Measurements from ENCODE around the gene C22orf31.
A peak's percentile ranks its signal among the peaks of the same experiment; 100 is the strongest.

The C22orf31 gene

GRCh38 chr22:29037340-29037932 is 24.2 kb downstream of the C22orf31 start:
- no peak for DNase-seq
- in situ Hi-C loops (cut with HindIII; ENCODE audit: low pct_ligation_motif_present, low pct_unique_long_range_greater_than_20kb, low sequenced_read_pairs) = no loop called here

- in situ Hi-C loops (cut with HindIII; ENCODE audit: low pct_ligation_motif_present, low pct_unique_long_range_greater_than_20kb, low sequenced_read_pairs) = no loop called here
- DNase-seq = peak; percentile 33
These were observed 29.0 kb downstream of the C22orf31 start for GRCh38 chr22:29032584-29032983.

GRCh38 chr22:29032014-29032475 is 29.6 kb downstream of the C22orf31 start:
- DNase-seq = peak; percentile 25
- in situ Hi-C loops (cut with HindIII; ENCODE audit: low pct_ligation_motif_present, low pct_unique_long_range_greater_than_20kb, low sequenced_read_pairs) = no loop called here

GRCh38 chr22:29031227-29032011 is 30.2 kb downstream of the C22orf31 start:
- in situ Hi-C loops (cut with HindIII; ENCODE audit: low pct_ligation_motif_present, low pct_unique_long_range_greater_than_20kb, low sequenced_read_pairs) = no loop called here
- DNase-seq = peak; percentile 97

GRCh38 chr22:29030618-29031226 is 30.9 kb downstream of the C22orf31 start:
- peak; percentile 91 for DNase-seq
- in situ Hi-C loops (cut with HindIII; ENCODE audit: low pct_ligation_motif_present, low pct_unique_long_range_greater_than_20kb, low sequenced_read_pairs) = no loop called here

DNA sequence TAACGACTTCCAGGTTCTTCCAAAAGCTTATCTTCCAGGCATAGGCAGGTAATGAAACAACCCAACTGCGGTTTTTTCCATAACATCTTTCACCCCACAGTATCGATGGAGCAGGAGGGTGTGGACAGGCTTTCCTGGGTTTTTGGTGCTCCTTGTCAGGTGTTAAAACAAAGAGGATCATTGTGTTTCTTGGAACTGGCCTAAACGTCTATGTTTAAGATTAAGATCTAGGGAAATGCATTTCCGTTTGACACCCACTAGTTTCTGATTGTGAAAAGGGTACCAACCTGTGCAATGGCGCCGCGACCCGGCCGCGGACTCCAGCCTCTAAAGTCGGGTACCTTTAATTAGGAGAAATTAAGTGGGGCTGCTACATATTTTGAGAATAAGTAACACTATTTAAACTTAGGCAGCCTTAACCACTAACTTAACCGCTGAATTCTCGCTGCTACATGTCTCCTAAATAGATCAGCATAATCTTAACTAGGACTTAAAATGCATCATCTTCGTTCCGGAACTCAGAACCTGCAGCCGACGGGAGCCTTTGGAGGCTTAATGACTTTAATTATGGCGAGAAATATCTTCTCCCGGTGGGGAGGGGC is 31.5 kb downstream of the C22orf31 start:
- peak; percentile 30 for DNase-seq
- in situ Hi-C loops (cut with HindIII; ENCODE audit: low pct_ligation_motif_present, low pct_unique_long_range_greater_than_20kb, low sequenced_read_pairs) = no loop called here

GRCh38 chr22:29029202-29030000 is 32.2 kb downstream of the C22orf31 start:
- no peak for DNase-seq
- in situ Hi-C loops (cut with HindIII; ENCODE audit: low pct_ligation_motif_present, low pct_unique_long_range_greater_than_20kb, low sequenced_read_pairs) = no loop called here

DNA sequence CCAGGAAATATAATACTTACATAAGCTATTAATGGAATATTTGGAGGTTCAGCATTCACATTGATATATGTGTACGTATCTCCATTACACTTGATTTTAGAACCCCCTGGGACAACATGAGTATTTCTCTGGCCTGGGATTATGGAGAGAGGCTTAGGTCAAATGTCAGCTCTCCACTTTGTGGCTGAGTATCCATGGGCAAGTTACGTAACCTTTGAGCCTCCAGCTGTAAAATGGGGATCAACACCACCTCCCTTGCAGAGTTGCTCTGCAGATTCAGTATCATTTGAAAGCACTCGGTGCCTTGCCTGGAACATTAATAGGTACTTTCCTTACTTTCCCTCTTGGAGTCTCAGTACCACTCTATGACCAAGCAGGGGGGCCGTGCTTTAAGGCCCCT is 33.2 kb downstream of the C22orf31 start:
- in situ Hi-C loops (cut with HindIII; ENCODE audit: low pct_ligation_motif_present, low pct_unique_long_range_greater_than_20kb, low sequenced_read_pairs) = no loop called here
- DNase-seq = no peak

- DNase-seq = no peak
- in situ Hi-C loops (cut with HindIII; ENCODE audit: low pct_ligation_motif_present, low pct_unique_long_range_greater_than_20kb, low sequenced_read_pairs) = no loop called here
These were observed 35.1 kb downstream of the C22orf31 start for GRCh38 chr22:29026579-29026978.

- DNase-seq = no peak
- in situ Hi-C loops (cut with HindIII; ENCODE audit: low pct_ligation_motif_present, low pct_unique_long_range_greater_than_20kb, low sequenced_read_pairs) = no loop called here
These were observed 38.3 kb downstream of the C22orf31 start for GRCh38 chr22:29023172-29023796.

- peak; percentile 81 for DNase-seq
- in situ Hi-C loops (cut with HindIII; ENCODE audit: low pct_ligation_motif_present, low pct_unique_long_range_greater_than_20kb, low sequenced_read_pairs) = no loop called here
These were observed 39.4 kb downstream of the C22orf31 start for GRCh38 chr22:29022101-29022817.

DNA sequence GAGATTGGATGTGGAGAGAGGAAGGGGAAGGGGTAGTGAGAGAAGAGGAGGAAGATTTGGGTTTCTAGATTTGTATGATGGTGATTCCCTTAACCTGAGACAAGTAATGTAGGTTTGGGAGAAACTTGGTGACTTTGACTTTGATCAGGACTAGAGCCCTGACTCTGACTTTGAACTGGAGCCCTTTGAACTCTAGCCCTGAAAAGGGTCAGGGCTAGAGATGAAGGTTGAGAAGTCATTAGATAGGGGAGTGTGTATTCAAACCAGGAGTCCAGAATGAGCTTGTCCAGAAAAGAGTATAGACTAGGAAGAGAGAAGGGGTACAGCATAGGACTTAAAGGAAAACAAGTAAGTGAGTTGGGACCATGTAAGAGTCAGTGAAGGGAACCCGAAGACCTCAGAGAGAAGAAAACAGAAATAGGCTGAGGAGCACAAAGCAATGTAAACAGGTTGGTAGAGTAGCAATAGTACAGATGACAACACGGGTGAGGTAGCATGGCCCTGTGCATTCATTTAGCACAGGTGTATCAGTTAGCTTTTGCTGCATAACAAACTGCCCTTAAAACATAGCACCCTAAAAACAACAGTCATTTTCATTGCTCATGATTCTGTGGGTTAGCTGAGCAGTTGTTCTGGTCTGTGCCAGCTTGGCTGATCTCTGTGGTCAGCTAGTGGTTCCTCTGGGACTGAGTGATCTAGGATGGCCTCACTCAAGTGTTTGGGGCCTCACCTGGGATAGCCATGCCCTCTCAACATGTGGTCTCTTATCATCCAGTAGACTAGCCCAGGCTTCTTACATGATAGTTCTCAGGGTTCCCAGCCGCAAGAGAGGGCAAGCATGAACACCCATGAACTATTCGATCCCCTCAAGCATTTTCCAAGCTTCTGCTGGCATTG is 43.1 kb downstream of the C22orf31 start:
- no peak for DNase-seq
- in situ Hi-C loops (cut with HindIII; ENCODE audit: low pct_ligation_motif_present, low pct_unique_long_range_greater_than_20kb, low sequenced_read_pairs) = no loop called here

GRCh38 chr22:29016067-29016938 is 45.3 kb downstream of the C22orf31 start:
- DNase-seq = no peak
- in situ Hi-C loops (cut with HindIII; ENCODE audit: low pct_ligation_motif_present, low pct_unique_long_range_greater_than_20kb, low sequenced_read_pairs) = no loop called here

DNA sequence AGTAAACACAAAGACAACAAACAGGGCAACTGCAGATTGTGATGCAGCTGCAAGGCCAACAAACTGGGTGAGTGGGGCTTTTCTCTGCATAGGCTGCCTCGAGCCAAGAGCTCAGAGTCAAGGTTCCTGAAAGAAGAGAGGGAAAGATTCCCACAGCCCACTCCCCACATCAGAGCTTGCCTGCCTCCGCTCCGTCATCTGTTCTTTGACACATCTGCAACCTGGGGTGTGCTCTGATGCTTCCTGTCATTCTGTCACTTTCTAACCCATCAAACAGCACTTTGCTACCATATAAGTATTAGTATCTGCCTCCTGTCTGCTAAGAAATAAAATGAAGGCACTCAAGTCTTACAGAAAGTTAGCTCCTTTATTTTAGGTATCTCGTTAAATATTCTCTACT is 46.9 kb downstream of the C22orf31 start:
- DNase-seq = no peak
- in situ Hi-C loops (cut with HindIII; ENCODE audit: low pct_ligation_motif_present, low pct_unique_long_range_greater_than_20kb, low sequenced_read_pairs) = no loop called here

DNA sequence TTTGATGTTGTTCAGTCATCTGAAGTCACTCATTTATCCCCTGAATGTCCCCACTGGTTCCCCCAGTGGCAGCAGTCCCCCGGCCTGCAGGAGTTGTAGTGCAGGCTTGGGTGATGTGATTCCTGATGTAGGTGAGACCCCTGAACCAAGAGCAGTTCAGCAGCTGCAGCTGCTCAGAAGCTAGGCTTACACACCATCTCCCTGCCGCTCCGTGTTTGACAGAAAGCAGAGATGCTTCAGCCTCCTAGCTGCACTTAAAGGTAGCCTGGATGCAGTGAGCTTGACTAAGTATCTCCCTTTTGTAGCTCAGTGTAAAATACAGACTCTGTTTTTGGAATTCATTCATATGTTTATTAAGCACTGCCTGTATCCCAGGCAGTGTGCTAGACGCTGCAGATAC is 47.3 kb downstream of the C22orf31 start:
- DNase-seq = no peak
- in situ Hi-C loops (cut with HindIII; ENCODE audit: low pct_ligation_motif_present, low pct_unique_long_range_greater_than_20kb, low sequenced_read_pairs) = no loop called here

GRCh38 chr22:29012952-29013351 is 48.7 kb downstream of the C22orf31 start:
- in situ Hi-C loops (cut with HindIII; ENCODE audit: low pct_ligation_motif_present, low pct_unique_long_range_greater_than_20kb, low sequenced_read_pairs) = no loop called here

More at GRCh38 chr22:29012952-29013351, 48.7 kb downstream of the C22orf31 start:
- DNase-seq = no peak
